Stomach (tissue), 9 donors: ENCODE data around the gene TMEM248. TPM values are rescaled to one million over a fixed set of nuclear protein-coding genes. Genes with fewer than 3 reads are reported as not detected.
"Not testable (repeated sequence)": the region's sequence is repeated elsewhere in the genome, so short reads cannot be mapped to it uniquely, and the experiment has no call there.

ENCODE experiments used
- DNase-seq, 2 donors: peaks; one replicate each; pipeline versions ENCODE4 v3.0.0 to v3.0.0-alpha.2; 2013 to 2019
- H3K27ac ChIP-seq, 5 donors: fragments of 200-600 bp in 4 of 5; sonication (generic) in 4 of 5; one replicate each; pipeline ENCODE4 v1.5.1; 2013 to 2019; ENCODE audit warnings: mild to moderate bottlenecking in 1 of 5, moderate library complexity in 1 of 5
- H3K27me3 ChIP-seq, 3 donors: fragments of 200-600 bp; sonication (generic); one replicate each; pipeline ENCODE4 v1.5.1; 2017 to 2019; ENCODE audit warnings: mixed run types in 1 of 3
- H3K36me3 ChIP-seq, 4 donors: fragments of 200-600 bp; sonication (generic); 1 replicate in 3 of 4; 2 replicates in 1 of 4; pipeline ENCODE4 v1.5.1; 2016 to 2019
- H3K4me1 ChIP-seq, 4 donors: fragments of 200-600 bp; sonication (generic); one replicate each; pipeline ENCODE4 v1.5.1; 2016 to 2019
- H3K4me3 ChIP-seq, 4 donors: fragments of 200-600 bp; sonication (generic) in 3 of 4; one replicate each; pipeline ENCODE4 v1.5.1; 2016 to 2019; ENCODE audit warnings: mild to moderate bottlenecking in 1 of 4
- H3K9me3 ChIP-seq, 4 donors: fragments of 200-600 bp; sonication (generic); one replicate each; pipeline ENCODE4 v1.5.1; 2016 to 2019
- EP300 ChIP-seq: sonication (generic); formaldehyde crosslinking; IDR thresholded peaks from one replicate; pipeline ENCODE4 v1.6.1; 2017; ENCODE audit warnings: antibody characterized with exemption
- POLR2A ChIP-seq, 4 donors: fragments of 450-650 bp; IDR thresholded peaks; one replicate each; pipeline ENCODE4 v1.6.1; 2016; ENCODE audit warnings: antibody characterized with exemption in 4 of 4, control low read depth in 2 of 4, mild to moderate bottlenecking in 1 of 4, moderate library complexity in 1 of 4
- POLR2AphosphoS5 ChIP-seq, 3 donors: sonication (generic); formaldehyde crosslinking; IDR thresholded peaks; one replicate each; pipeline ENCODE4 v1.6.1; 2016; ENCODE audit warnings: antibody characterized with exemption in 3 of 3
- WGBS, 5 donors: extraction: QIAGEN DNeasy Blood & Tissue Kit in 3 of 5; methylation state at CpG; one replicate each; pipeline versions ENCODE4 v1.1.5 to v1.1.7; 2013 to 2018; 5-methylcytosine and 5-hydroxymethylcytosine counted together
- intact Hi-C: fragments of 100-400 bp; cut with DNase I; formaldehyde crosslinking; loops from one replicate; pipeline ENCODE4 v1.15.1; 2023; ENCODE audit warnings: low total_unique reads
- polyA plus RNA-seq, 3 donors: library from polyadenylated mRNA; stranded (reverse); fragments of 200-250 nt; gene quantifications; one replicate each; pipeline ENCODE4 v1.2.3, GENCODE V29; 2013
- total RNA-seq, 5 donors: library from RNA; depleted of rRNA; stranded (reverse); fragments of >200 nt; gene quantifications; one replicate each; pipeline versions ENCODE4 v1.1.0 to v1.2.3, GENCODE V29; 2014 to 2016
- TF ChIP-seq, protein P1 (sequence below), 7 experiments: fragments of 450-650 bp in 4 of 7; fragments of 200-600 bp in 3 of 7; sonication (generic) in 3 of 7; IDR thresholded peaks; one replicate each; pipeline ENCODE4 v1.5.1; 2016 to 2019; ENCODE audit warnings: antibody characterized with exemption in 7 of 7, control low read depth in 2 of 7, mild to moderate bottlenecking in 1 of 7
- donor health status: healthy with polysubstance abuse.
- donor health status: Bipolar disorder and iron deficiency.
- donor health status: healthy.

Gene TMEM248
- total and polyA plus RNA-seq, 8 donors = 20.3 to 157 (median 118) TPM

DNA sequence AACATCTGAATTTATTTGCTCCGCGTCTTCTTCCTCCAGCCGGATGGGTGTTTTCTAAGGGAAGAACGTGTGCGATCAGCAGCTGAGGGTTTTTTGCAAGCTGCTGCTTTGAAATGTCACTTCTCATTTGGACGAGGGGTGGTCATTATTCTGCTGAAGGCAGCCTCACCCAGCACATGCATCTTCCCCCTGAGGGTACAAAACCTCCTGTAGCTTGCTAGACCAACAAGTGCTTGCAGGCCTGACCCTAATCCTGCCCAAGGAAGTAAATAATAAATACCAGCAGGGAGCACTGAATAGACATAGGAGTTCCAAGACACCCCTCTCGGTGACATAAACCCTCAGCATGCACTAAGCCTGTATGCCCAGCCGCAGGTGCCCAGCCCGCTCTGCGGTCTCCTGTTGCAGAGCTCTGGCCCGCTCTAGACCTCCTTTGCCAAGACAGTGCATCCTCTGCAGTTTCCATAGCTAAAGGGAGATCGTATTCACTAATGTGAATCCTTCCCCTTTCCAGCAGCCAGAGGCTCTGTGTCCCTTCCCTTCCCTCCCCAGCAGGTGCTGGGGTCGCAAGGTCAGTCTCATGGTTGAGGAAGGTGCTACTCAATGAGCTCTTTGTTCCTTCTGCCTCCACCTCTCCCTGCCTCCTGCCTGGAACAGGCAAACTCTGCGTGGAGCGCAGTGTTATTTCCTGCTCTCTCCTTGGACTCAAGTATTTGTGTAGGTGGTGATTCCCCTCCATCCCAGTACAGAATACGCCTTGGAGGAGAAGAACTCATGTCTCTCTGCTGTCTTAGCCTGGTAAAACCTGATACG lies 37.7 kb downstream of the TMEM248 start:
- 63 to 76% (median 64%) methylated on average over 12 to 17 of the region's 17 CpGs for WGBS, 5 donors

DNA sequence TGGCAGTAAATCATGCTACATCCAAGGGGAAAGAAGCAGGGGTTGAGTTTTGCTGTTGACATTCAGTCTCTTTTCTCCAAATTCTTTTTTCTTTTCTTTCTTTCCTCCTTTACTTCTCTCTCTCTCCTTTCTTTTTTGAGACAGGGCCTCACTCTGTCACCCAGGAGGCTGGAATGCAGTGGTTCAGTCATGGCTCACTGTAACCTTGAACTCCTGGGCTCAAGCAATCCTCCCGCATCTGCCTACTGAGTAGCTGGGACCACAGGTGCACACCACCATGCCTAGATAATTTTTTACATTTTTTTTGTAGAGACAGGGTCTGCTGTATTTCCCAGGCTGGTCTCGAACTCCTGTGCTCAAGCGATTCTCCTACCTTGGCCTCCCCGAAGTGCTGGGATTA lies 39.2 kb downstream of the TMEM248 start:
- no peak overlapping the region for H3K27ac ChIP-seq
- peaks cover 0 to 13% (median 0%) of the 10 kb centered on the region in 4 donors for H3K4me1 ChIP-seq
- no peaks in the 10 kb centered on the region for H3K9me3 ChIP-seq
- no peak overlapping the region for H3K4me3 ChIP-seq
- no peak for TF ChIP-seq POLR2A (IDR thresholded peaks at IDR 0.05)
- no peak for TF ChIP-seq EP300
- TF ChIP-seq, protein P1, sequence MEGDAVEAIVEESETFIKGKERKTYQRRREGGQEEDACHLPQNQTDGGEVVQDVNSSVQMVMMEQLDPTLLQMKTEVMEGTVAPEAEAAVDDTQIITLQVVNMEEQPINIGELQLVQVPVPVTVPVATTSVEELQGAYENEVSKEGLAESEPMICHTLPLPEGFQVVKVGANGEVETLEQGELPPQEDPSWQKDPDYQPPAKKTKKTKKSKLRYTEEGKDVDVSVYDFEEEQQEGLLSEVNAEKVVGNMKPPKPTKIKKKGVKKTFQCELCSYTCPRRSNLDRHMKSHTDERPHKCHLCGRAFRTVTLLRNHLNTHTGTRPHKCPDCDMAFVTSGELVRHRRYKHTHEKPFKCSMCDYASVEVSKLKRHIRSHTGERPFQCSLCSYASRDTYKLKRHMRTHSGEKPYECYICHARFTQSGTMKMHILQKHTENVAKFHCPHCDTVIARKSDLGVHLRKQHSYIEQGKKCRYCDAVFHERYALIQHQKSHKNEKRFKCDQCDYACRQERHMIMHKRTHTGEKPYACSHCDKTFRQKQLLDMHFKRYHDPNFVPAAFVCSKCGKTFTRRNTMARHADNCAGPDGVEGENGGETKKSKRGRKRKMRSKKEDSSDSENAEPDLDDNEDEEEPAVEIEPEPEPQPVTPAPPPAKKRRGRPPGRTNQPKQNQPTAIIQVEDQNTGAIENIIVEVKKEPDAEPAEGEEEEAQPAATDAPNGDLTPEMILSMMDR (IDR thresholded peaks at IDR 0.05) = no peak
- TF ChIP-seq POLR2AphosphoS5 (IDR thresholded peaks at IDR 0.05) = no peak
- WGBS, 5 donors = 95 to 99% (median 98%) methylated on average over 4 of the region's 4 CpGs
- DNase-seq = no peak
- H3K27me3 ChIP-seq = no peaks in the 10 kb centered on the region
- intact Hi-C loops = no loop called here
- H3K36me3 ChIP-seq = peaks cover 34 to 60% (median 55%) of the 10 kb centered on the region in 4 donors

More for the DNA sequence above, 37.7 kb downstream of the TMEM248 start:
- DNase-seq = peak; percentile 27 to 59
- no peaks in the 10 kb centered on the region for H3K9me3 ChIP-seq
- peaks cover 44 to 74% (median 70%) of the 10 kb centered on the region in 4 donors for H3K36me3 ChIP-seq
- no peaks in the 10 kb centered on the region for H3K27me3 ChIP-seq
- H3K4me1 ChIP-seq = peaks cover 0 to 13% (median 0%) of the 10 kb centered on the region in 4 donors
- TF ChIP-seq POLR2AphosphoS5 (IDR thresholded peaks at IDR 0.05) = no peak
- no peak for TF ChIP-seq EP300
- TF ChIP-seq POLR2A (IDR thresholded peaks at IDR 0.05) = no peak
- TF ChIP-seq, protein P1 (IDR thresholded peaks at IDR 0.05) = no peak
- no peak overlapping the region for H3K4me3 ChIP-seq
- peak overlapping the region in 2 of 5 donors; percentile 10 to 53 for H3K27ac ChIP-seq
- intact Hi-C loops = no loop called here

GRCh38 chr7:66961096-66961495 lies 40.1 kb downstream of the TMEM248 start:
- intact Hi-C loops = no loop called here
- H3K4me3 ChIP-seq = no peak overlapping the region
- H3K36me3 ChIP-seq = peaks cover 25 to 51% (median 46%) of the 10 kb centered on the region in 4 donors
- H3K9me3 ChIP-seq = no peaks in the 10 kb centered on the region
- TF ChIP-seq POLR2AphosphoS5 (IDR thresholded peaks at IDR 0.05) = no peak
- H3K4me1 ChIP-seq = peaks cover 0 to 13% (median 0%) of the 10 kb centered on the region in 4 donors
- no peaks in the 10 kb centered on the region for H3K27me3 ChIP-seq
- 88 to 99% (median 95%) methylated on average over 5 of the region's 5 CpGs for WGBS, 5 donors
- no peak overlapping the region for H3K27ac ChIP-seq
- no peak for DNase-seq

- no peaks in the 10 kb centered on the region for H3K27me3 ChIP-seq
- H3K4me3 ChIP-seq = no peak overlapping the region
- 28 to 44% (median 35%) methylated on average over 4 of the region's 4 CpGs for WGBS, 5 donors
- DNase-seq = no peak
- no peaks in the 10 kb centered on the region for H3K9me3 ChIP-seq
- H3K4me1 ChIP-seq = no peaks in the 10 kb centered on the region
- no peak overlapping the region for H3K27ac ChIP-seq
- TF ChIP-seq EP300 = no peak
- TF ChIP-seq, protein P1 (IDR thresholded peaks at IDR 0.05) = no peak
- TF ChIP-seq POLR2AphosphoS5 (IDR thresholded peaks at IDR 0.05) = no peak
- no peak for TF ChIP-seq POLR2A (IDR thresholded peaks at IDR 0.05)
- intact Hi-C loops = no loop called here
- H3K36me3 ChIP-seq = peaks cover under 1 to 17% (median 13%) of the 10 kb centered on the region in 4 donors
These were observed 43.4 kb downstream of the TMEM248 start for GRCh38 chr7:66964411-66964810.

- DNase-seq = no peak
- Histone ChIP-seq H3K27me3 (no peaks in the 10 kb centered on the region), H3K36me3 (no peaks in the 10 kb centered on the region), H3K4me3 (no peak overlapping the region), H3K9me3 (no peaks in the 10 kb centered on the region), H3K27ac (no peak overlapping the region), H3K4me1 (peaks cover 0 to 8% (median 2%) of the 10 kb centered on the region in 4 donors)
- intact Hi-C loops = no loop called here
- no peak for TF ChIP-seq EP300
- TF ChIP-seq POLR2AphosphoS5 (IDR thresholded peaks at IDR 0.05) = no peak
- TF ChIP-seq, protein P1 (IDR thresholded peaks at IDR 0.05) = no peak
- TF ChIP-seq POLR2A (IDR thresholded peaks at IDR 0.05) = no peak
- 83 to 88% (median 85%) methylated on average over 5 to 6 of the region's 6 CpGs for WGBS, 5 donors
These were observed 46.0 kb downstream of the TMEM248 start for GRCh38 chr7:66967029-66967428.

DNA sequence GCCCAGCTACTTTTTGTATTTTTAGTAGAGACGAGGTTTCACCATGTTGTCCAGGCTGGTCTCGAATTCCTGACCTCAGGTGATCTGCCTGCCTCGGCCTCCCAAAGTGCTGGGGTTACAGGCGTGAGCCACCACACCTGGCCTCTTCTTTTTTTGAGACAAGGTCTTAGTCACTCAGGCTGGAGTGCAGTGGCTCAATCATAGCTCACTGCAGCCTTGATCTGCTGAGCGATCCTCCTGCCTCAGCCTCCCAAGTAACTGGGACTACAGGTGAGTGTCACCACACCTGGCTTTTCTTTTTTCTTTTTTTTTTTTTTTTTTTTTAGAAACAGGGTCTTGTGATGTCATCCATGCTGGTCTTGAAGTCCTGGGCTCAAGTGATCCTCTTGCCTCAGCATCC lies 48.0 kb downstream of the TMEM248 start:
- DNase-seq, H3K27me3 ChIP-seq, H3K27ac ChIP-seq, H3K36me3 ChIP-seq, intact Hi-C loops, H3K4me3 ChIP-seq, H3K9me3 ChIP-seq: not testable (repeated sequence)
- WGBS, 5 donors = 87 to 97% (median 93%) methylated on average over 5 of the region's 5 CpGs
- peaks cover 0 to 14% (median 2%) of the 10 kb centered on the region in 4 donors for H3K4me1 ChIP-seq
